HepG2 (cell line): Measurements from ENCODE around the gene PPP1R3C. TPM values are rescaled to one million over a fixed set of nuclear protein-coding genes. Genes with fewer than 3 reads are reported as not detected.

Experiments used
- ATAC-seq: fragments of 200-7000 bp; cut with Tn5 transposase; 3 replicates; pipeline ENCODE4 v1.9.1; 2020; ENCODE audit warnings: mild to moderate bottlenecking, moderate library complexity
- BruUV-seq: library from RNA; stranded (reverse); fragments of 400-500 nt; replicated peaks from 2 replicates; lab custom pipeline; 2021; lab: Mats Ljungman, UMichigan
- CTCF ChIA-PET: fragments of 300-600 bp; formaldehyde crosslinking; extraction: SDS; loops from one replicate; lab custom pipeline; 2021; ENCODE audit warnings: low total read pairs, inconsistent platforms, low intra/inter-chr PET ratio; lab: Yijun Ruan, JAX
- POLR2A ChIA-PET: fragments of 350-600 bp; sonication (Branson Sonifier 250); formaldehyde crosslinking; loops from one replicate; lab custom pipeline; 2020; ENCODE audit warnings: antibody characterized with exemption, inconsistent platforms; lab: Yijun Ruan, JAX
- DNase-seq: peaks from one replicate; pipeline ENCODE4 v3.0.0-alpha.2; 2015; ENCODE audit warnings: low spot score
- FAIRE-seq: peaks from 3 replicates; lab custom pipeline; 2011; peaks lifted over from hg19 to GRCh38; lab: Jason Lieb, UNC
- H2AFZ ChIP-seq: one replicate; pipeline ENCODE4 v1.6.1; 2011; ENCODE audit warnings: low read length, inconsistent platforms
- H3K27ac ChIP-seq: fragments of 300-600 bp; 3 replicates; pipeline ENCODE4 v1.8.0; 2011; ENCODE audit warnings: mixed run types, mild to moderate bottlenecking, mixed read lengths, low read length, inconsistent platforms; ENCODE audit not compliant: insufficient read depth; ENCODE audit errors: extremely low read length
- H3K27me3 ChIP-seq, 2 experiments: fragments of 200-600 bp in 1 of 2; 2 replicates in 1 of 2; 3 replicates in 1 of 2; pipeline versions ENCODE4 v1.6.0 to v1.8.0; 2011; ENCODE audit warnings: low read length in 2 of 2, mild to moderate bottlenecking in 2 of 2, moderate library complexity in 2 of 2, inconsistent platforms in 1 of 2; ENCODE audit not compliant: insufficient read depth in 2 of 2, control insufficient read depth in 1 of 2
- H3K36me3 ChIP-seq, 2 experiments: fragments of 200-600 bp in 1 of 2; replicated peaks in 1 of 2; 2 replicates in 1 of 2; 3 replicates in 1 of 2; pipeline versions ENCODE4 v1.5.1 to v1.8.0; 2011; ENCODE audit warnings: low read length in 2 of 2, inconsistent platforms in 1 of 2; ENCODE audit not compliant: insufficient read depth in 2 of 2, control insufficient read depth in 1 of 2
- H3K4me1 ChIP-seq: 2 replicates; pipeline ENCODE4 v1.5.1; 2012; ENCODE audit warnings: low read length, inconsistent platforms; ENCODE audit not compliant: insufficient read depth
- H3K4me2 ChIP-seq: 2 replicates; pipeline ENCODE4 v1.6.0; 2011; ENCODE audit warnings: low read depth, low read length, inconsistent platforms
- H3K4me3 ChIP-seq, 3 experiments: fragments of 200-600 bp in 1 of 3; sonication (generic), shearing (Covaris generic) in 1 of 3; replicated peaks in 1 of 3; 2 replicates each; pipeline ENCODE4 v1.5.1; 2011 to 2016; ENCODE audit warnings: low read length in 3 of 3, inconsistent platforms in 2 of 3, low read depth in 2 of 3, mild to moderate bottlenecking in 2 of 3, control low read depth in 1 of 3, mixed read lengths in 1 of 3; ENCODE audit not compliant: insufficient read depth in 1 of 3
- H3K79me2 ChIP-seq: one replicate; pipeline ENCODE4 v1.6.1; 2011; ENCODE audit warnings: low read length, inconsistent platforms; ENCODE audit not compliant: insufficient read depth
- H3K9ac ChIP-seq: 2 replicates; pipeline ENCODE4 v1.6.0; 2011; ENCODE audit warnings: mild to moderate bottlenecking, low read depth, low read length, inconsistent platforms; ENCODE audit not compliant: insufficient read depth
- H3K9me3 ChIP-seq: 2 replicates; pipeline ENCODE4 v1.5.1; 2012; ENCODE audit warnings: mild to moderate bottlenecking, low read length
- H4K20me1 ChIP-seq: 2 replicates; pipeline ENCODE4 v1.6.0; 2011; ENCODE audit warnings: inconsistent platforms, mild to moderate bottlenecking, low read length, moderate library complexity; ENCODE audit not compliant: insufficient read depth
- BRCA1 ChIP-seq: sonication (generic); formaldehyde crosslinking; IDR thresholded peaks from 2 replicates; pipeline ENCODE4 v1.4.0; 2020; ENCODE audit warnings: missing genetic modification reagents
- CERS6 ChIP-seq: sonication (generic); formaldehyde crosslinking; IDR thresholded peaks from 2 replicates; pipeline ENCODE4 v1.5.0; 2020; ENCODE audit warnings: missing genetic modification reagents
- ETV5 ChIP-seq: IDR thresholded peaks from 2 replicates; pipeline ENCODE4 v1.6.1; 2018; ENCODE audit warnings: missing biosample characterization, missing genetic modification reagents, inconsistent platforms, borderline replicate concordance
- HHEX ChIP-seq: IDR thresholded peaks from 2 replicates; pipeline ENCODE4 v1.6.1; 2016; ENCODE audit warnings: control low read depth
- MLLT10 ChIP-seq: sonication (generic); formaldehyde crosslinking; IDR thresholded peaks from 2 replicates; pipeline ENCODE4 v1.4.0; 2020; ENCODE audit warnings: missing genetic modification reagents
- SAP130 ChIP-seq: IDR thresholded peaks from 2 replicates; pipeline ENCODE4 v1.6.1; 2016; ENCODE audit warnings: low read depth
- STAG1 ChIP-seq: sonication (generic); formaldehyde crosslinking; IDR thresholded peaks from 2 replicates; pipeline ENCODE4 v1.4.0; 2020; ENCODE audit warnings: missing genetic modification reagents
- ZFP90 ChIP-seq: sonication (generic); formaldehyde crosslinking; IDR thresholded peaks from 2 replicates; pipeline ENCODE4 v1.8.0; 2022; ENCODE audit warnings: missing genetic modification reagents, mild to moderate bottlenecking, inconsistent platforms, borderline replicate concordance
- ZNF33A ChIP-seq: sonication (generic); formaldehyde crosslinking; IDR thresholded peaks from 2 replicates; pipeline ENCODE4 v1.5.1; 2020; ENCODE audit warnings: missing genetic modification reagents, mild to moderate bottlenecking, moderate library complexity, borderline replicate concordance
- ZNF883 ChIP-seq: sonication (generic); formaldehyde crosslinking; IDR thresholded peaks from 2 replicates; pipeline ENCODE4 v1.5.1; 2020; ENCODE audit warnings: mild to moderate bottlenecking, missing genetic modification reagents; ENCODE audit errors: not compliant biosample characterization
- ZSCAN12 ChIP-seq: sonication (generic); formaldehyde crosslinking; IDR thresholded peaks from 2 replicates; pipeline ENCODE4 v1.9.0; 2021; ENCODE audit warnings: mild to moderate bottlenecking, missing genetic modification reagents
- WGBS: methylation state at CpG from one replicate; pipeline ENCODE4 v1.1.6; 2017; ENCODE audit warnings: low lambda C conversion rate; 5-methylcytosine and 5-hydroxymethylcytosine counted together
- in situ Hi-C: cut with HindIII; loops from 2 replicates; pipeline ENCODE4 v1.10.0; 2017; ENCODE audit warnings: low pct_unique_long_range_greater_than_20kb; ENCODE audit not compliant: extremely low pct_ligation_motif_present
- intact Hi-C: fragments of 100-400 bp; cut with micrococcal nuclease; formaldehyde crosslinking; loops from one replicate; pipeline ENCODE4 v1.10.0; 2022; ENCODE audit not compliant: unreplicated experiment
- polyA plus RNA-seq, 8 experiments: library from polyadenylated mRNA; depleted of rRNA in 3 of 8; stranded (reverse) in 7 of 8; unstranded in 1 of 8; fragments of >200 nt; fragmentation: Illumina TruSeq in 4 of 8; extraction: Trizol in 4 of 8; gene quantifications; 2 replicates each; pipeline versions ENCODE4 v1.2.1 to v1.2.3, GENCODE V29; 2011 to 2016; ENCODE audit warnings: low read depth in 4 of 8, missing spikeins in 1 of 8, mixed read lengths in 1 of 8; ENCODE audit not compliant: insufficient read depth in 1 of 8
- total RNA-seq, 5 experiments: library from RNA; depleted of rRNA; stranded (reverse); fragments of >200 nt; fragmentation: Illumina TruSeq; extraction: Trizol; gene quantifications; 2 replicates each; pipeline ENCODE4 v1.2.3, GENCODE V29; 2016; ENCODE audit warnings: low read depth in 1 of 5
- TF ChIP-seq, protein P1 (sequence below): IDR thresholded peaks from 2 replicates; pipeline ENCODE4 v1.6.1; 2016; ENCODE audit warnings: missing compliant biosample characterization, missing genetic modification reagents, borderline replicate concordance
- TF ChIP-seq, protein P2 (sequence below): sonication (generic); formaldehyde crosslinking; IDR thresholded peaks from 2 replicates; pipeline ENCODE4 v1.4.0; 2020; ENCODE audit warnings: missing genetic modification reagents, borderline replicate concordance

PPP1R3C gene
- total and polyA plus RNA-seq, 2 of the 13 experiments (the other 11 are each of a cell fraction or from before 2014, with no cell fraction given), result 13.3 to 14.8 TPM

- Histone ChIP-seq H3K79me2 (no peaks in the 10 kb centered on the region), H2AFZ (no peak overlapping the region), H3K9ac (no peak overlapping the region), H3K9me3 (peaks cover 10% of the 10 kb centered on the region), H3K27me3 (no peaks in the 10 kb centered on the region), H3K4me2 (no peak overlapping the region), H3K27ac (no peak overlapping the region), H3K4me1 (peaks cover 21% of the 10 kb centered on the region), H4K20me1 (no peaks in the 10 kb centered on the region), H3K4me3 (no peak overlapping the region), H3K36me3 (no peaks in the 10 kb centered on the region)
- 85% methylated on average over 4 of the region's 4 CpGs for WGBS
- CTCF ChIA-PET, result no interaction called here
- in situ Hi-C loops, result no loop called here
- POLR2A ChIA-PET, result interaction anchor here (4.2 kb wide), 1 partner anchor 22 kb away, joined by 22 read pairs; the partner anchor contains the start of gene PPP1R3C
- ATAC-seq (no peak), DNase-seq (no peak), FAIRE-seq (no peak)
- intact Hi-C loops, result no loop called here
- no TSS peak for BruUV-seq
- TF ChIP-seq, protein P1, sequence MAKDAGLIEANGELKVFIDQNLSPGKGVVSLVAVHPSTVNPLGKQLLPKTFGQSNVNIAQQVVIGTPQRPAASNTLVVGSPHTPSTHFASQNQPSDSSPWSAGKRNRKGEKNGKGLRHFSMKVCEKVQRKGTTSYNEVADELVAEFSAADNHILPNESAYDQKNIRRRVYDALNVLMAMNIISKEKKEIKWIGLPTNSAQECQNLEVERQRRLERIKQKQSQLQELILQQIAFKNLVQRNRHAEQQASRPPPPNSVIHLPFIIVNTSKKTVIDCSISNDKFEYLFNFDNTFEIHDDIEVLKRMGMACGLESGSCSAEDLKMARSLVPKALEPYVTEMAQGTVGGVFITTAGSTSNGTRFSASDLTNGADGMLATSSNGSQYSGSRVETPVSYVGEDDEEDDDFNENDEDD (CRISPR knock-in tag), result no peak
- TF ChIP-seq MLLT10 (no peak), HHEX (CRISPR knock-in tag) (no peak), ZNF883 (CRISPR knock-in tag) (no peak), SAP130 (CRISPR knock-in tag) (no peak), ZSCAN12 (CRISPR knock-in tag) (no peak), BRCA1 (CRISPR knock-in tag) (no peak), ZNF33A (CRISPR knock-in tag) (no peak), STAG1 (no peak), ETV5 (CRISPR knock-in tag) (no peak), CERS6 (CRISPR knock-in tag) (no peak), ZFP90 (CRISPR knock-in tag) (no peak)
- TF ChIP-seq, protein P2, sequence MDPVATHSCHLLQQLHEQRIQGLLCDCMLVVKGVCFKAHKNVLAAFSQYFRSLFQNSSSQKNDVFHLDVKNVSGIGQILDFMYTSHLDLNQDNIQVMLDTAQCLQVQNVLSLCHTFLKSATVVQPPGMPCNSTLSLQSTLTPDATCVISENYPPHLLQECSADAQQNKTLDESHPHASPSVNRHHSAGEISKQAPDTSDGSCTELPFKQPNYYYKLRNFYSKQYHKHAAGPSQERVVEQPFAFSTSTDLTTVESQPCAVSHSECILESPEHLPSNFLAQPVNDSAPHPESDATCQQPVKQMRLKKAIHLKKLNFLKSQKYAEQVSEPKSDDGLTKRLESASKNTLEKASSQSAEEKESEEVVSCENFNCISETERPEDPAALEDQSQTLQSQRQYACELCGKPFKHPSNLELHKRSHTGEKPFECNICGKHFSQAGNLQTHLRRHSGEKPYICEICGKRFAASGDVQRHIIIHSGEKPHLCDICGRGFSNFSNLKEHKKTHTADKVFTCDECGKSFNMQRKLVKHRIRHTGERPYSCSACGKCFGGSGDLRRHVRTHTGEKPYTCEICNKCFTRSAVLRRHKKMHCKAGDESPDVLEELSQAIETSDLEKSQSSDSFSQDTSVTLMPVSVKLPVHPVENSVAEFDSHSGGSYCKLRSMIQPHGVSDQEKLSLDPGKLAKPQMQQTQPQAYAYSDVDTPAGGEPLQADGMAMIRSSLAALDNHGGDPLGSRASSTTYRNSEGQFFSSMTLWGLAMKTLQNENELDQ, result no peak
Measured at GRCh38 chr10:91610444-91610843, 22.4 kb downstream of the PPP1R3C start.
